ENCODE measurements around the gene CSTPP1. TPM values are rescaled to one million over a fixed set of nuclear protein-coding genes. Genes with fewer than 3 reads are reported as not detected.
"Not testable (repeated sequence)": the region's sequence is repeated elsewhere in the genome, so short reads cannot be mapped to it uniquely, and the experiment has no call there.

Gene CSTPP1
- total and polyA plus RNA-seq, 2 of the 8 experiments (the other 6 are each of a cell fraction or from before 2014, with no cell fraction given): 24.2 to 28.7 TPM

DNA sequence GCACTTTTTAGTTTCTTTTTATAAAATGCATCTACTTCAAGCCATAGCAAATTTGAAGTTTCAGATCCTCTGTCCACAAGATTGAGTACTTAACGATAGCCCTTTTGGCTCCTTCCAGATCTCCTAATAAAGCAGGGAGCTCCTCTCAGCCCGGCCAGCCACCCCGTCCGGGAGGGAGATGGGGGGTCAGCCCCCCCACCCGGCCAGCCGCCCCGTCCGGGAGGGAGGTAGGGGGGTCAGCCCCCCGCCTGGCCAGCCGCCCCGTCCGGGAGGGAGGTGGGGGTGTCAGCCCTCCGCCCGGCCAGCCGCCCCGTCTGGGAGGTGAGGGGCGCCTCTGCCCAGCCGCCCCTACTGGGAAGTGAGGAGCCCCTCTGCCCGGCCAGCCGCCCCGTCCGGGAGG is 160.3 kb downstream of the CSTPP1 start:
- H3K4me2 ChIP-seq (ENCODE audit: insufficient read depth in 1 of 2, low read depth in 2 of 2, low read length in 2 of 2); DNase-seq (ENCODE audit: low read depth in 1 of 2, low spot score in 2 of 2); H3K4me3 ChIP-seq (ENCODE audit: extremely low read depth in 1 of 4, insufficient read depth in 2 of 4, low read depth in 3 of 4, low read length in 4 of 4); H3K4me1 ChIP-seq (replicated peaks in 1 of 4; ENCODE audit: control insufficient read depth in 3 of 4, insufficient read depth in 4 of 4, low read length in 3 of 4); H3K14ac ChIP-seq (ENCODE audit: insufficient read length); H3K36me3 ChIP-seq (ENCODE audit: control insufficient read depth in 2 of 4, insufficient read depth in 4 of 4, low read length in 3 of 4); H3K4ac ChIP-seq (replicated peaks; ENCODE audit: insufficient read length, low read depth, low read length); H2AFZ ChIP-seq (ENCODE audit: low read length); POLR2A ChIA-PET (ENCODE audit: partially characterized antibody); H2AK5ac ChIP-seq (ENCODE audit: low read depth, low read length); H2BK12ac ChIP-seq (ENCODE audit: low read depth, low read length); H3K27ac ChIP-seq (ENCODE audit: low read depth, low read length); H3K9ac ChIP-seq (replicated peaks in 1 of 4; ENCODE audit: extremely low read depth in 1 of 4, low read depth in 3 of 4, low read length in 3 of 4); H3K23ac ChIP-seq (ENCODE audit: insufficient read length); H4K5ac ChIP-seq (ENCODE audit: insufficient read length, low read depth, low read length); H3K9me3 ChIP-seq (ENCODE audit: insufficient read depth in 2 of 2, low read depth in 1 of 2, low read length in 1 of 2); H3K79me1 ChIP-seq (ENCODE audit: low read depth, low read length); FAIRE-seq; H3K18ac ChIP-seq (ENCODE audit: extremely low read depth, low read length); H4K91ac ChIP-seq (replicated peaks; ENCODE audit: insufficient read length, low read length); H3K56ac ChIP-seq (replicated peaks; ENCODE audit: insufficient read length, low read depth, low read length); H4K8ac ChIP-seq (ENCODE audit: extremely low read depth, insufficient read depth, low read length); H3K23me2 ChIP-seq (ENCODE audit: low read depth, low read length); H2BK15ac ChIP-seq (ENCODE audit: low read length); H3K27me3 ChIP-seq (replicated peaks in 1 of 4; ENCODE audit: control insufficient read depth in 3 of 4, extremely low read depth in 1 of 4, insufficient read depth in 3 of 4, low read length in 3 of 4); H2BK120ac ChIP-seq (replicated peaks; ENCODE audit: low read depth, low read length); H3K79me2 ChIP-seq (ENCODE audit: control insufficient read depth in 1 of 2, insufficient read depth in 2 of 2, low read length in 2 of 2); H2BK5ac ChIP-seq (ENCODE audit: low read depth, low read length); H2BK20ac ChIP-seq (ENCODE audit: low read length); H4K20me1 ChIP-seq (replicated peaks in 1 of 2; ENCODE audit: control insufficient read depth in 1 of 2, insufficient read depth in 2 of 2, low read length in 2 of 2): not testable (repeated sequence)
- CTCF ChIA-PET (ENCODE audit: partially characterized antibody): interaction anchor here (0.6 kb wide), 1 partner anchor 66 kb away, joined by 3 read pairs; no protein-coding TSS in a partner anchor
- 93% methylated on average over 7 of the region's 22 CpGs; no CpG with 5 or more reads in 1 of the 2 experiments for WGBS, 2 experiments (ENCODE audit: extremely low coverage in 1 of 2, insufficient coverage in 1 of 2, insufficient read length in 1 of 2, insufficient replicate concordance in 2 of 2, low coverage in 1 of 2, low lambda C conversion rate in 2 of 2, missing lambda C conversion rate in 1 of 2)

- H3K4me1 ChIP-seq (replicated peaks in 1 of 4; ENCODE audit: control insufficient read depth in 3 of 4, insufficient read depth in 4 of 4, low read length in 3 of 4); H2BK5ac ChIP-seq (ENCODE audit: low read depth, low read length); H2AK5ac ChIP-seq (ENCODE audit: low read depth, low read length); H4K20me1 ChIP-seq (replicated peaks in 1 of 2; ENCODE audit: control insufficient read depth in 1 of 2, insufficient read depth in 2 of 2, low read length in 2 of 2); H3K4me2 ChIP-seq (ENCODE audit: insufficient read depth in 1 of 2, low read depth in 2 of 2, low read length in 2 of 2); H4K5ac ChIP-seq (ENCODE audit: insufficient read length, low read depth, low read length); H4K8ac ChIP-seq (ENCODE audit: extremely low read depth, insufficient read depth, low read length); H2BK120ac ChIP-seq (replicated peaks; ENCODE audit: low read depth, low read length); H3K27me3 ChIP-seq (replicated peaks in 1 of 4; ENCODE audit: control insufficient read depth in 3 of 4, extremely low read depth in 1 of 4, insufficient read depth in 3 of 4, low read length in 3 of 4); CTCF ChIA-PET (ENCODE audit: partially characterized antibody); H3K79me1 ChIP-seq (ENCODE audit: low read depth, low read length); H3K27ac ChIP-seq (ENCODE audit: low read depth, low read length); H4K91ac ChIP-seq (replicated peaks; ENCODE audit: insufficient read length, low read length); H3K56ac ChIP-seq (replicated peaks; ENCODE audit: insufficient read length, low read depth, low read length); H3K79me2 ChIP-seq (ENCODE audit: control insufficient read depth in 1 of 2, insufficient read depth in 2 of 2, low read length in 2 of 2); H3K14ac ChIP-seq (ENCODE audit: insufficient read length); H2BK15ac ChIP-seq (ENCODE audit: low read length); H3K9me3 ChIP-seq (ENCODE audit: insufficient read depth in 2 of 2, low read depth in 1 of 2, low read length in 1 of 2); H3K23ac ChIP-seq (ENCODE audit: insufficient read length); H3K4ac ChIP-seq (replicated peaks; ENCODE audit: insufficient read length, low read depth, low read length); DNase-seq (ENCODE audit: low read depth in 1 of 2, low spot score in 2 of 2); H3K23me2 ChIP-seq (ENCODE audit: low read depth, low read length); H3K36me3 ChIP-seq (ENCODE audit: control insufficient read depth in 2 of 4, insufficient read depth in 4 of 4, low read length in 3 of 4); H3K9ac ChIP-seq (replicated peaks in 1 of 4; ENCODE audit: extremely low read depth in 1 of 4, low read depth in 3 of 4, low read length in 3 of 4); H2BK12ac ChIP-seq (ENCODE audit: low read depth, low read length); H3K18ac ChIP-seq (ENCODE audit: extremely low read depth, low read length); FAIRE-seq; H2BK20ac ChIP-seq (ENCODE audit: low read length); POLR2A ChIA-PET (ENCODE audit: partially characterized antibody); H2AFZ ChIP-seq (ENCODE audit: low read length); H3K4me3 ChIP-seq (ENCODE audit: extremely low read depth in 1 of 4, insufficient read depth in 2 of 4, low read depth in 3 of 4, low read length in 4 of 4): not testable (repeated sequence)
- WGBS, 2 experiments (ENCODE audit: extremely low coverage in 1 of 2, insufficient coverage in 1 of 2, insufficient read length in 1 of 2, insufficient replicate concordance in 2 of 2, low coverage in 1 of 2, low lambda C conversion rate in 2 of 2, missing lambda C conversion rate in 1 of 2): 96% methylated on average over 3 of the region's 3 CpGs; no CpG with 5 or more reads in 1 of the 2 experiments
Observed at GRCh38 chr11:47098223-47098622, 161.7 kb downstream of the CSTPP1 start.
